NT2/D1 (cell line): ENCODE measurements around the gene USP17L27.
"Not testable (repeated sequence)": the region's sequence is repeated elsewhere in the genome, so short reads cannot be mapped to it uniquely, and the experiment has no call there.

Experiments used
- YY1 ChIP-seq: IDR thresholded peaks from 2 replicates; pipeline ENCODE4 v1.6.1; 2011; ENCODE audit not compliant: insufficient read length, insufficient read depth
- ZNF274 ChIP-seq: IDR thresholded peaks from 2 replicates; pipeline ENCODE4 v1.6.1; 2011; ENCODE audit warnings: mild to moderate bottlenecking, low read depth, low read length

GRCh38 chr4:9324191-9324590 lies 19.8 kb upstream of the USP17L27 start:
- not testable (repeated sequence) for TF ChIP-seq ZNF274, YY1
